ENCODE data around the gene MAN1A1. TPM values are rescaled to one million over a fixed set of nuclear protein-coding genes. Genes with fewer than 3 reads are reported as not detected.

Gene MAN1A1
- total and polyA plus RNA-seq, 2 experiments from 2014 or later, result 2.0 to 8.7 TPM

- no peak overlapping the region for H3K4me3 Mint-ChIP-seq
- Histone ChIP-seq H3K9me2 (ENCODE audit: insufficient read depth) (no peaks in the 10 kb centered on the region), H3K79me2 (replicated peaks; ENCODE audit: insufficient read depth) (no peaks in the 10 kb centered on the region), H3K4me3 (no peak overlapping the region), H3K4me2 (no peak overlapping the region), H3K4me1 (ENCODE audit: insufficient read depth) (peaks cover 9% of the 10 kb centered on the region; the same call in 1 of the 2 replicates), H3F3A (replicated peaks; ENCODE audit: low read depth) (no peaks in the 10 kb centered on the region), H3K36me3 (ENCODE audit: insufficient read depth) (no peaks in the 10 kb centered on the region), H3K27me3 (ENCODE audit: insufficient read depth) (no peaks in the 10 kb centered on the region), H3K27ac (ENCODE audit: low read depth) (no peak overlapping the region), H2AFZ (no peak overlapping the region), H4K20me1 (replicated peaks; ENCODE audit: insufficient read depth) (no peaks in the 10 kb centered on the region)
- peaks cover 5% of the 10 kb centered on the region; the same call in 2 of the 3 replicates for H3K4me1 Mint-ChIP-seq
- no peak for DNase-seq (ENCODE audit: low spot score)
- no peaks in the 10 kb centered on the region for H3K9me3 Mint-ChIP-seq
- H3K36me3 Mint-ChIP-seq (ENCODE audit: low read depth), result no peaks in the 10 kb centered on the region
- H3K27me3 Mint-ChIP-seq (ENCODE audit: insufficient read depth, low read depth, poor library complexity), result no peaks in the 10 kb centered on the region
- peak; percentile 39; the same call in 2 of the 3 replicates for ATAC-seq
- no peak for TF ChIP-seq ZNF331 (CRISPR knock-in tag; IDR thresholded peaks at IDR 0.05; ENCODE audit: low read depth)
- TF ChIP-seq EZH2 (IDR thresholded peaks at IDR 0.05; ENCODE audit: low read depth, unreplicated experiment), result no peak
- TF ChIP-seq ZNF114 (CRISPR knock-in tag; IDR thresholded peaks at IDR 0.05), result no peak
- no peak for TF ChIP-seq CTCF (conservative IDR thresholded peaks at IDR 0.05; ENCODE audit: low read depth in 2 of 2)
- no peak for TF ChIP-seq EZH2phosphoT487 (IDR thresholded peaks at IDR 0.05; ENCODE audit: unreplicated experiment)
- no peak for TF ChIP-seq JUNB (IDR thresholded peaks at IDR 0.05; ENCODE audit: unreplicated experiment)
- TF ChIP-seq POLR2AphosphoS5 (IDR thresholded peaks at IDR 0.05; ENCODE audit: low read depth), result no peak
- TF ChIP-seq CREB1 (CRISPR knock-in tag; IDR thresholded peaks at IDR 0.05; ENCODE audit: low read depth), result no peak
- TF ChIP-seq ZNF462 (CRISPR knock-in tag; IDR thresholded peaks at IDR 0.05), result no peak
- TF ChIP-seq REST (IDR thresholded peaks at IDR 0.05; ENCODE audit: unreplicated experiment), result no peak
- no peak for TF ChIP-seq STAT1 (IDR thresholded peaks at IDR 0.05; ENCODE audit: unreplicated experiment)
- no peak for TF ChIP-seq ETS1 (IDR thresholded peaks at IDR 0.05)
- TF ChIP-seq NANOG (IDR thresholded peaks at IDR 0.05; ENCODE audit: borderline replicate concordance), result no peak
- H3K27ac Mint-ChIP-seq, result peak overlapping the region; percentile 66; the same call in 1 of the 2 replicates
Measured at GRCh38 chr6:119331663-119332286, 17.8 kb downstream of the MAN1A1 start.
